DND-41 (cell line): Measurements from ENCODE around the gene PLPP6.

Source experiments
- EZH2 ChIP-seq: IDR thresholded peaks from 3 replicates; pipeline ENCODE4 v1.6.1; 2012; ENCODE audit warnings: borderline replicate concordance, low read depth, mild to moderate bottlenecking, moderate library complexity, low read length, inconsistent platforms; ENCODE audit not compliant: severe bottlenecking
- TF ChIP-seq, protein P1 (sequence below): IDR thresholded peaks from 2 replicates; pipeline ENCODE4 v1.5.1; 2012; ENCODE audit warnings: borderline replicate concordance, low read length, moderate library complexity, mild to moderate bottlenecking; ENCODE audit not compliant: poor library complexity, severe bottlenecking; ENCODE audit errors: extremely low read depth

DNA sequence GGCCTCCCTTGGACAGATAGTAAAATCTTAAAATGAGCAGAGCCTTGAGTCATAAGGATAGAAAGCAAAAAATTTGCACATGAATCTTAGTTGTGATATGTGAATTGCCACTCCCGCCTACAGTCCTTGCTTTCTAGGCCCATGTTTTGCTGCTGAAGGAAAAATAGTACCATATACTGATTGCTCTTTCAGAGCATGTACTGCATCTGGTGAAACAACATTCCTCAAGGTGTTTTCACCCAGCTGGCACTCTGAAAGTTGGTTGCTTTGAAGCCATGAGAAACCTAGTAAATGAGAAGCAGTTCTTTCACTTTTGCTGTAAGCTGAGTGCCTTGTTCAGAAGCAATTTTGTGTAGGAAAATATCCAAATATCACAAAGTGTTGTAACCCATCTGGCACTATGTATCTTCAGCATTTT is 27.6 kb downstream of the PLPP6 start:
- TF ChIP-seq, protein P1, sequence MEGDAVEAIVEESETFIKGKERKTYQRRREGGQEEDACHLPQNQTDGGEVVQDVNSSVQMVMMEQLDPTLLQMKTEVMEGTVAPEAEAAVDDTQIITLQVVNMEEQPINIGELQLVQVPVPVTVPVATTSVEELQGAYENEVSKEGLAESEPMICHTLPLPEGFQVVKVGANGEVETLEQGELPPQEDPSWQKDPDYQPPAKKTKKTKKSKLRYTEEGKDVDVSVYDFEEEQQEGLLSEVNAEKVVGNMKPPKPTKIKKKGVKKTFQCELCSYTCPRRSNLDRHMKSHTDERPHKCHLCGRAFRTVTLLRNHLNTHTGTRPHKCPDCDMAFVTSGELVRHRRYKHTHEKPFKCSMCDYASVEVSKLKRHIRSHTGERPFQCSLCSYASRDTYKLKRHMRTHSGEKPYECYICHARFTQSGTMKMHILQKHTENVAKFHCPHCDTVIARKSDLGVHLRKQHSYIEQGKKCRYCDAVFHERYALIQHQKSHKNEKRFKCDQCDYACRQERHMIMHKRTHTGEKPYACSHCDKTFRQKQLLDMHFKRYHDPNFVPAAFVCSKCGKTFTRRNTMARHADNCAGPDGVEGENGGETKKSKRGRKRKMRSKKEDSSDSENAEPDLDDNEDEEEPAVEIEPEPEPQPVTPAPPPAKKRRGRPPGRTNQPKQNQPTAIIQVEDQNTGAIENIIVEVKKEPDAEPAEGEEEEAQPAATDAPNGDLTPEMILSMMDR: no peak
- no peak for TF ChIP-seq EZH2
